ENCODE results near the gene DLK1. TPM values are rescaled to one million over a fixed set of nuclear protein-coding genes. Genes with fewer than 3 reads are reported as not detected.

DLK1 gene
- total and polyA plus RNA-seq, 2 of the 13 experiments (the other 11 are each of a cell fraction or from before 2014, with no cell fraction given) = 95.5 to 312 TPM

GRCh38 chr14:100782516-100783320 lies 56.0 kb downstream of the DLK1 start (continued):
- TF ChIP-seq NR1H2 (CRISPR knock-in tag; IDR thresholded peaks at IDR 0.05; ENCODE audit: borderline replicate concordance, low read depth) (no peak), ZBTB37 (CRISPR knock-in tag; IDR thresholded peaks at IDR 0.05) (no peak), KDM3A (CRISPR knock-in tag; IDR thresholded peaks at IDR 0.05; ENCODE audit: low read depth) (no peak), FLYWCH1 (CRISPR knock-in tag; IDR thresholded peaks at IDR 0.05) (no peak), SIX1 (CRISPR knock-in tag; IDR thresholded peaks at IDR 0.05; ENCODE audit: borderline replicate concordance) (no peak), ATF3 (CRISPR knock-in tag; IDR thresholded peaks at IDR 0.05) (no peak), JUN (CRISPR knock-in tag; IDR thresholded peaks at IDR 0.05) (no peak), ZNF432 (CRISPR knock-in tag; IDR thresholded peaks at IDR 0.05; ENCODE audit: borderline replicate concordance) (no peak), MAZ (IDR thresholded peaks at IDR 0.05; ENCODE audit: borderline replicate concordance, low read depth, low read length) (no peak), MAZ (CRISPR knock-in tag; IDR thresholded peaks at IDR 0.05; ENCODE audit: low read depth) (no peak), TCF7 (IDR thresholded peaks at IDR 0.05; ENCODE audit: low read depth) (no peak), NCOA2 (CRISPR knock-in tag; IDR thresholded peaks at IDR 0.05) (no peak), ZBTB38 (CRISPR knock-in tag; IDR thresholded peaks at IDR 0.05) (peak; percentile 48; the same call in 1 of the 2 replicates), SP140L (CRISPR knock-in tag; IDR thresholded peaks at IDR 0.05; ENCODE audit: borderline replicate concordance) (no peak), E2F5 (CRISPR knock-in tag; conservative IDR thresholded peaks at IDR 0.05) (no peak), TEAD3 (CRISPR knock-in tag; optimal IDR thresholded peaks at IDR 0.05; ENCODE audit: borderline replicate concordance) (no peak), MEIS2 (CRISPR knock-in tag; IDR thresholded peaks at IDR 0.05) (no peak), TFDP1 (CRISPR knock-in tag; IDR thresholded peaks at IDR 0.05; ENCODE audit: borderline replicate concordance) (no peak), ZNF547 (CRISPR knock-in tag; IDR thresholded peaks at IDR 0.05) (no peak), MED1 (CRISPR knock-in tag; IDR thresholded peaks at IDR 0.05) (no peak), ZNF33B (CRISPR knock-in tag; IDR thresholded peaks at IDR 0.05) (no peak), ZNF317 (CRISPR knock-in tag; IDR thresholded peaks at IDR 0.05) (no peak), PREB (CRISPR knock-in tag; IDR thresholded peaks at IDR 0.05) (no peak), NONO (IDR thresholded peaks at IDR 0.05) (no peak), NONO (CRISPR knock-in tag; conservative IDR thresholded peaks at IDR 0.05) (no peak), NFRKB (IDR thresholded peaks at IDR 0.05) (no peak), FOXK1 (CRISPR knock-in tag; IDR thresholded peaks at IDR 0.05; ENCODE audit: borderline replicate concordance, low read depth) (no peak)
